Mucosa of descending colon (tissue), 3 donors: ENCODE results near the gene SH3BP1. TPM values are rescaled to one million over a fixed set of nuclear protein-coding genes. Genes with fewer than 3 reads are reported as not detected.
A peak's percentile ranks its signal among the peaks of the same experiment; 100 is the strongest.

Experiments used
- ATAC-seq: fragments of 200-7000 bp; cut with Tn5 transposase; one replicate; pipeline ENCODE4 v1.9.1; 2020; ENCODE audit warnings: mild to moderate bottlenecking, moderate library complexity
- DNase-seq, 3 donors: peaks; one replicate each; pipeline ENCODE4 v3.0.0-alpha.2; 2020
- H3K36me3 ChIP-seq: fragments of 200-600 bp; one replicate; pipeline ENCODE4 v1.8.0; 2021; ENCODE audit warnings: low read depth, mild to moderate bottlenecking
- H3K4me1 ChIP-seq: fragments of 200-600 bp; one replicate; pipeline ENCODE4 v1.8.0; 2021; ENCODE audit warnings: low read depth, mild to moderate bottlenecking
- H3K4me3 ChIP-seq: fragments of 200-600 bp; one replicate; pipeline ENCODE4 v1.8.0; 2021; ENCODE audit warnings: mild to moderate bottlenecking
- H3K9me3 ChIP-seq: fragments of 200-600 bp; one replicate; pipeline ENCODE4 v1.8.0; 2021; ENCODE audit warnings: mild to moderate bottlenecking
- CTCF ChIP-seq: fragments of 200-600 bp; IDR thresholded peaks from one replicate; pipeline ENCODE4 v1.8.0; 2022; ENCODE audit warnings: antibody characterized with exemption, mild to moderate bottlenecking
- intact Hi-C, 2 donors: fragments of 100-400 bp; cut with DNase I in 1 of 2; cut with micrococcal nuclease in 1 of 2; formaldehyde crosslinking; loops; one replicate each; pipeline versions ENCODE4 v1.11.0 to v1.11.1; 2022; cut with DNase I, micrococcal nuclease
- total RNA-seq, 3 donors: library from RNA; stranded (reverse); fragmentation: NEBNext Ultra II Directional in 2 of 3; extraction: Animal tissue kit (Norgen Biotek cat#: 25700) in 2 of 3; gene quantifications; one replicate each; pipeline versions ENCODE4 v1.2.1 to v1.2.4, GENCODE V29; 2021 to 2023
- donor health status: DM: no; HTN: no; CAD: no; lungs with moderate emphysema.
- donor health status: DM: no; HTN: no; CAD: no.
- donor health status: DM: no; HTN: yes; CAD: no.

Gene SH3BP1
- total RNA-seq, 3 donors from 2014 or later = 48.8 to 98.2 (median 96.6) TPM

GRCh38 chr22:37696657-37697537 is 57.4 kb downstream of the SH3BP1 start, which contains the start of gene TRIOBP:
TRIOBP (plus strand) TSS chr22:37697048; CDS start chr22:37701366, 4,318 bp downstream.
- peaks cover 4% of the 10 kb centered on the region for H3K36me3 ChIP-seq
- peak; percentile 52 for TF ChIP-seq CTCF
- H3K9me3 ChIP-seq = no peaks in the 10 kb centered on the region
- peaks cover 14% of the 10 kb centered on the region for H3K4me1 ChIP-seq
- ATAC-seq (peak; percentile 98), DNase-seq (peak; percentile 94 to 96 (median 96))
- intact Hi-C loops = no loop called here
- H3K4me3 ChIP-seq = no peak within 1 kb of the TSS

GRCh38 chr22:37697538-37697835 is 58.0 kb downstream of the SH3BP1 start:
- Histone ChIP-seq H3K9me3 (no peaks in the 10 kb centered on the region), H3K36me3 (no peaks in the 10 kb centered on the region), H3K4me1 (peaks cover 14% of the 10 kb centered on the region), H3K4me3 (no peak overlapping the region)
- ATAC-seq (no peak), DNase-seq (no peak)
- TF ChIP-seq CTCF = no peak
- intact Hi-C loops = no loop called here

GRCh38 chr22:37701141-37701786 is 61.8 kb downstream of the SH3BP1 start:
- H3K4me3 ChIP-seq = no peak overlapping the region
- peak; percentile 17 for ATAC-seq
- peaks cover 10% of the 10 kb centered on the region for H3K4me1 ChIP-seq
- intact Hi-C loops = no loop called here
- DNase-seq = no peak
- H3K36me3 ChIP-seq = no peaks in the 10 kb centered on the region
- H3K9me3 ChIP-seq = no peaks in the 10 kb centered on the region
- TF ChIP-seq CTCF = no peak

GRCh38 chr22:37703906-37704305 is 64.4 kb downstream of the SH3BP1 start:
- no peak for ATAC-seq

GRCh38 chr22:37704645-37705044 is 65.2 kb downstream of the SH3BP1 start:
- ATAC-seq (no peak), DNase-seq (no peak)
- Histone ChIP-seq H3K4me3 (no peak overlapping the region), H3K36me3 (no peaks in the 10 kb centered on the region), H3K9me3 (no peaks in the 10 kb centered on the region), H3K4me1 (no peaks in the 10 kb centered on the region)
- TF ChIP-seq CTCF = no peak
- intact Hi-C loops = no loop called here

More at GRCh38 chr22:37703906-37704305, 64.4 kb downstream of the SH3BP1 start:
- no peak overlapping the region for H3K4me3 ChIP-seq
- no peaks in the 10 kb centered on the region for H3K36me3 ChIP-seq
- intact Hi-C loops = no loop called here
- no peaks in the 10 kb centered on the region for H3K4me1 ChIP-seq
- no peak for DNase-seq
- no peaks in the 10 kb centered on the region for H3K9me3 ChIP-seq
- no peak for TF ChIP-seq CTCF
